OCI-LY1 (cell line): ENCODE data around the gene TTC21A.

ENCODE experiments used
- CTCF ChIP-seq: fragments of 200-600 bp; sonication (generic), shearing (Covaris generic); IDR thresholded peaks from 2 replicates; pipeline ENCODE4 v1.5.1; 2017; ENCODE audit warnings: mild to moderate bottlenecking, antibody characterized with exemption, low read length, moderate library complexity, mixed read lengths
- EZH2 ChIP-seq: fragments of 200-600 bp; sonication (generic), shearing (Covaris generic); IDR thresholded peaks from 2 replicates; pipeline ENCODE4 v1.8.0; 2017; ENCODE audit warnings: borderline replicate concordance, mixed run types, mild to moderate bottlenecking, antibody characterized with exemption, low read length, moderate library complexity, mixed read lengths

DNA sequence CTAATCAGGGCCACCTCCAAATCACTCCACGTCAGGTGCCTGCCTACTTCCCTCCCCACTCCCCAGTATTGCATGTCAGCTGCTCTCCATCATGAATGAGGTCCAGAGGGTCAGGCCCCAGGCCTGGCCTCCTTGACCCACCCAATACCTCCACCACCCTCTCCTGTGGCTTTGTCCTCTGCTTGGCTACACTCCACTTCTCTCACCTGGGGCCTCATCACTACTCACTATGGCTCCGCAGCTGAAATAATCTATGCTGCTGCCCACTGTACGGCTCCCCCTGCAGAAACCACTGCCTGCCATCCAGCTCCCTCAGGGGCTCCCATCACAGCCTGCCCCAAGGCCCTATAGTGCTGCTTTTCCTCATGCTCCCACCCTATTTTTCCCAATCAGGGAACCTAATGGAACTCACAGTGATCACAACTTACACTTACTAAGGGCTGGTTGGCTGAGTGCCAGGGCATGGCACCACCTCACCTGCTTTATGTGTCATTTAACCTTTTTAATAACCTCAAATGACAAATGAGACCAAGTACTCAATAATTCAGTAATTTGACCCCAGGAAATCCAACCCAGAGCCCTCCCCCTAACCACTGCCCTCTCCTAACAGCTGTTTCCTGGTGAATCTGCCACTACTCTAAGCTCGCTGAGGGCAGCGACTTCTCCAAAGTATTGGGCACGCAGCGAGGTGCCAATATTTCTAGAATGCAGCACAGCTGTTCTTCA, 2.4 kb upstream of the TTC21A start:
- TF ChIP-seq EZH2 (no peak), CTCF (no peak)
